GM04504 (cell line): ENCODE results near the gene NUDT3.

ENCODE experiments used
- DNase-seq: peaks from one replicate; pipeline ENCODE4 v3.0.0-alpha.2; 2012; ENCODE audit warnings: low read depth

NUDT3 gene

GRCh38 chr6:34319471-34319885, 73.0 kb downstream of the NUDT3 start:
- no peak for DNase-seq

GRCh38 chr6:34318499-34319470, 73.7 kb downstream of the NUDT3 start:
- no peak for DNase-seq

GRCh38 chr6:34317882-34318498, 74.5 kb downstream of the NUDT3 start:
- no peak for DNase-seq

GRCh38 chr6:34317172-34317477, 75.3 kb downstream of the NUDT3 start:
- DNase-seq: no peak

GRCh38 chr6:34316431-34317171, 75.9 kb downstream of the NUDT3 start:
- DNase-seq: no peak

GRCh38 chr6:34315780-34316179, 76.7 kb downstream of the NUDT3 start:
- no peak for DNase-seq

- no peak for DNase-seq
Observed at GRCh38 chr6:34315256-34315655, 77.2 kb downstream of the NUDT3 start.

GRCh38 chr6:34312259-34312658, 80.2 kb downstream of the NUDT3 start:
- no peak for DNase-seq

- no peak for DNase-seq
Observed at GRCh38 chr6:34310817-34311216, 81.7 kb downstream of the NUDT3 start.

GRCh38 chr6:34308483-34308882, 84.0 kb downstream of the NUDT3 start:
- DNase-seq: no peak

- no peak for DNase-seq
Observed at GRCh38 chr6:34305982-34306708, 86.3 kb downstream of the NUDT3 start.

GRCh38 chr6:34305497-34305896, 87.0 kb downstream of the NUDT3 start:
- no peak for DNase-seq

GRCh38 chr6:34304164-34304563, 88.3 kb downstream of the NUDT3 start:
- no peak for DNase-seq

- DNase-seq: no peak
Observed at GRCh38 chr6:34302929-34303328, 89.5 kb downstream of the NUDT3 start.

- no peak for DNase-seq
Observed at GRCh38 chr6:34301408-34301807, 91.1 kb downstream of the NUDT3 start.

GRCh38 chr6:34300332-34300751, 92.1 kb downstream of the NUDT3 start:
- no peak for DNase-seq

GRCh38 chr6:34298941-34299340, 93.5 kb downstream of the NUDT3 start:
- DNase-seq: no peak

GRCh38 chr6:34295721-34296120, 96.7 kb downstream of the NUDT3 start:
- DNase-seq: no peak

GRCh38 chr6:34292954-34293353, 99.5 kb downstream of the NUDT3 start:
- DNase-seq: no peak

GRCh38 chr6:34289137-34289536, 103.3 kb downstream of the NUDT3 start:
- no peak for DNase-seq

- no peak for DNase-seq
Observed at GRCh38 chr6:34288581-34288980, 103.9 kb downstream of the NUDT3 start.
